ENCODE data around the gene HOXA1.

Gene HOXA1

DNA sequence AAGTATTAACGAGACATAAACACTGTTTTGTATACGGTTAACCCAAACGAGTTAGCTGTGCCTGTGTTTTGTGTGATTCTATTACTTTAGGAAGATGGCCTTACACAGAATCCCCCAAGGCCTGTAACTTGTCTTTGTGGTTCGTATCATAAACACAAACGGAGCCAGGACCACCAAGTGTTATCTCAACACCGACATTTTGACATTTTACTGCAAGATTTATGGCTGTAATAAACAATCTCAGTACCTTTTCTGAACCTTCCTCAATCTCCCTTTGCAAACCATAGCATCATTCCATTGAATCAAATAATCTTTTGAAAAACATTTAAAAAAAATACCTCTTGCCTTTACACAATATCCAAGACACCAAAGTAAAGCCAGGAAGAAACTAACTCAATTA lies 37.2 kb upstream of the HOXA1 start:
- Histone ChIP-seq H3K4me1 (ENCODE audit: control insufficient read depth, insufficient read depth, low read length) (peaks cover 71% of the 10 kb centered on the region), H3K36me3 (ENCODE audit: control insufficient read depth in 2 of 2, insufficient read depth in 1 of 2, low read length in 2 of 2) (peaks cover 5 to 12% of the 10 kb centered on the region in 2 experiments; a peak in 1 of 3 replicates), H3K4me3 (ENCODE audit: low read depth, low read length) (no peak overlapping the region), H3K27ac (ENCODE audit: extremely low read depth, low read depth, low read length) (peak overlapping the region; percentile 56; the same call in 1 of the 2 replicates), H3K9me3 (ENCODE audit: control insufficient read depth, insufficient read depth, low read depth, low read length) (no peaks in the 10 kb centered on the region)
- CTCF ChIA-PET = interaction anchor here (0.6 to 2.4 kb wide), 7 partner anchors 10 to 763 kb away, joined by 3 to 12 read pairs (median 5); partner anchors contain the start of gene HOXA5
- POLR2A ChIA-PET = interaction anchor here (1.3 kb wide), 1 partner anchor 32 kb away, joined by 4 read pairs; no protein-coding TSS in a partner anchor
- TF ChIP-seq GLIS1 (tag by site-specific recombination; IDR thresholded peaks at IDR 0.05) (0 out of 2 replicates have a peak, but pooled peaks have one; percentile 17), MYNN (tag by site-specific recombination; IDR thresholded peaks at IDR 0.05; ENCODE audit: borderline replicate concordance) (no peak), GFI1B (tag by site-specific recombination; IDR thresholded peaks at IDR 0.05) (0 out of 2 replicates have a peak, but pooled peaks have one; percentile 37), WT1 (tag by site-specific recombination; IDR thresholded peaks at IDR 0.05) (peak; percentile 9; the same call in 1 of the 2 replicates), MZF1 (tag by site-specific recombination; IDR thresholded peaks at IDR 0.05; ENCODE audit: borderline replicate concordance) (peak; percentile 17; the same call in 1 of the 2 replicates), ZNF621 (tag by site-specific recombination; IDR thresholded peaks at IDR 0.05) (no peak), FEZF1 (tag by site-specific recombination; IDR thresholded peaks at IDR 0.05) (peak; percentile 92), GLI2 (tag by site-specific recombination; IDR thresholded peaks at IDR 0.05; ENCODE audit: borderline replicate concordance, low read depth) (0 out of 2 replicates have a peak, but pooled peaks have one; percentile 29), ZNF2 (tag by site-specific recombination; IDR thresholded peaks at IDR 0.05) (peak; percentile 28; the same call in 1 of the 2 replicates), ZNF843 (tag by site-specific recombination; IDR thresholded peaks at IDR 0.05) (peak; percentile 84), KLF1 (tag by site-specific recombination; IDR thresholded peaks at IDR 0.05) (no peak), ZBTB8A (tag by site-specific recombination; IDR thresholded peaks at IDR 0.05) (0 out of 2 replicates have a peak, but pooled peaks have one; percentile 30), ZNF768 (tag by site-specific recombination; IDR thresholded peaks at IDR 0.05) (no peak), ZXDB (tag by site-specific recombination; IDR thresholded peaks at IDR 0.05) (peak; percentile 74), ZNF473 (tag by site-specific recombination; IDR thresholded peaks at IDR 0.05) (no peak), ZNF629 (tag by site-specific recombination; IDR thresholded peaks at IDR 0.05) (peak; percentile 28; the same call in 1 of the 2 replicates), ZNF155 (tag by site-specific recombination; IDR thresholded peaks at IDR 0.05) (no peak)
- TF ChIP-seq, protein P1, sequence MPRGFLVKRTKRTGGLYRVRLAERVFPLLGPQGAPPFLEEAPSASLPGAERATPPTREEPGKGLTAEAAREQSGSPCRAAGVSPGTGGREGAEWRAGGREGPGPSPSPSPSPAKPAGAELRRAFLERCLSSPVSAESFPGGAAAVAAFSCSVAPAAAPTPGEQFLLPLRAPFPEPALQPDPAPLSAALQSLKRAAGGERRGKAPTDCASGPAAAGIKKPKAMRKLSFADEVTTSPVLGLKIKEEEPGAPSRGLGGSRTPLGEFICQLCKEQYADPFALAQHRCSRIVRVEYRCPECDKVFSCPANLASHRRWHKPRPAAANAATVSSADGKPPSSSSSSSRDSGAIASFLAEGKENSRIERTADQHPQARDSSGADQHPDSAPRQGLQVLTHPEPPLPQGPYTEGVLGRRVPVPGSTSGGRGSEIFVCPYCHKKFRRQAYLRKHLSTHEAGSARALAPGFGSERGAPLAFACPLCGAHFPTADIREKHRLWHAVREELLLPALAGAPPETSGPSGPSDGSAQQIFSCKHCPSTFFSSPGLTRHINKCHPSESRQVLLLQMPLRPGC (tag by site-specific recombination; IDR thresholded peaks at IDR 0.05) = no peak
- TF ChIP-seq, protein P2, sequence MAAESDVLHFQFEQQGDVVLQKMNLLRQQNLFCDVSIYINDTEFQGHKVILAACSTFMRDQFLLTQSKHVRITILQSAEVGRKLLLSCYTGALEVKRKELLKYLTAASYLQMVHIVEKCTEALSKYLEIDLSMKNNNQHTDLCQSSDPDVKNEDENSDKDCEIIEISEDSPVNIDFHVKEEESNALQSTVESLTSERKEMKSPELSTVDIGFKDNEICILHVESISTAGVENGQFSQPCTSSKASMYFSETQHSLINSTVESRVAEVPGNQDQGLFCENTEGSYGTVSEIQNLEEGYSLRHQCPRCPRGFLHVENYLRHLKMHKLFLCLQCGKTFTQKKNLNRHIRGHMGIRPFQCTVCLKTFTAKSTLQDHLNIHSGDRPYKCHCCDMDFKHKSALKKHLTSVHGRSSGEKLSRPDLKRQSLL (tag by site-specific recombination; IDR thresholded peaks at IDR 0.05) = no peak
- TF ChIP-seq, protein P3, sequence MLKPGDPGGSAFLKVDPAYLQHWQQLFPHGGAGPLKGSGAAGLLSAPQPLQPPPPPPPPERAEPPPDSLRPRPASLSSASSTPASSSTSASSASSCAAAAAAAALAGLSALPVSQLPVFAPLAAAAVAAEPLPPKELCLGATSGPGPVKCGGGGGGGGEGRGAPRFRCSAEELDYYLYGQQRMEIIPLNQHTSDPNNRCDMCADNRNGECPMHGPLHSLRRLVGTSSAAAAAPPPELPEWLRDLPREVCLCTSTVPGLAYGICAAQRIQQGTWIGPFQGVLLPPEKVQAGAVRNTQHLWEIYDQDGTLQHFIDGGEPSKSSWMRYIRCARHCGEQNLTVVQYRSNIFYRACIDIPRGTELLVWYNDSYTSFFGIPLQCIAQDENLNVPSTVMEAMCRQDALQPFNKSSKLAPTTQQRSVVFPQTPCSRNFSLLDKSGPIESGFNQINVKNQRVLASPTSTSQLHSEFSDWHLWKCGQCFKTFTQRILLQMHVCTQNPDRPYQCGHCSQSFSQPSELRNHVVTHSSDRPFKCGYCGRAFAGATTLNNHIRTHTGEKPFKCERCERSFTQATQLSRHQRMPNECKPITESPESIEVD (tag by site-specific recombination; IDR thresholded peaks at IDR 0.05) = peak; percentile 90
- TF ChIP-seq, protein P4, sequence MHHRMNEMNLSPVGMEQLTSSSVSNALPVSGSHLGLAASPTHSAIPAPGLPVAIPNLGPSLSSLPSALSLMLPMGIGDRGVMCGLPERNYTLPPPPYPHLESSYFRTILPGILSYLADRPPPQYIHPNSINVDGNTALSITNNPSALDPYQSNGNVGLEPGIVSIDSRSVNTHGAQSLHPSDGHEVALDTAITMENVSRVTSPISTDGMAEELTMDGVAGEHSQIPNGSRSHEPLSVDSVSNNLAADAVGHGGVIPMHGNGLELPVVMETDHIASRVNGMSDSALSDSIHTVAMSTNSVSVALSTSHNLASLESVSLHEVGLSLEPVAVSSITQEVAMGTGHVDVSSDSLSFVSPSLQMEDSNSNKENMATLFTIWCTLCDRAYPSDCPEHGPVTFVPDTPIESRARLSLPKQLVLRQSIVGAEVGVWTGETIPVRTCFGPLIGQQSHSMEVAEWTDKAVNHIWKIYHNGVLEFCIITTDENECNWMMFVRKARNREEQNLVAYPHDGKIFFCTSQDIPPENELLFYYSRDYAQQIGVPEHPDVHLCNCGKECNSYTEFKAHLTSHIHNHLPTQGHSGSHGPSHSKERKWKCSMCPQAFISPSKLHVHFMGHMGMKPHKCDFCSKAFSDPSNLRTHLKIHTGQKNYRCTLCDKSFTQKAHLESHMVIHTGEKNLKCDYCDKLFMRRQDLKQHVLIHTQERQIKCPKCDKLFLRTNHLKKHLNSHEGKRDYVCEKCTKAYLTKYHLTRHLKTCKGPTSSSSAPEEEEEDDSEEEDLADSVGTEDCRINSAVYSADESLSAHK (tag by site-specific recombination; IDR thresholded peaks at IDR 0.05) = peak; percentile 64
- TF ChIP-seq, protein P5, sequence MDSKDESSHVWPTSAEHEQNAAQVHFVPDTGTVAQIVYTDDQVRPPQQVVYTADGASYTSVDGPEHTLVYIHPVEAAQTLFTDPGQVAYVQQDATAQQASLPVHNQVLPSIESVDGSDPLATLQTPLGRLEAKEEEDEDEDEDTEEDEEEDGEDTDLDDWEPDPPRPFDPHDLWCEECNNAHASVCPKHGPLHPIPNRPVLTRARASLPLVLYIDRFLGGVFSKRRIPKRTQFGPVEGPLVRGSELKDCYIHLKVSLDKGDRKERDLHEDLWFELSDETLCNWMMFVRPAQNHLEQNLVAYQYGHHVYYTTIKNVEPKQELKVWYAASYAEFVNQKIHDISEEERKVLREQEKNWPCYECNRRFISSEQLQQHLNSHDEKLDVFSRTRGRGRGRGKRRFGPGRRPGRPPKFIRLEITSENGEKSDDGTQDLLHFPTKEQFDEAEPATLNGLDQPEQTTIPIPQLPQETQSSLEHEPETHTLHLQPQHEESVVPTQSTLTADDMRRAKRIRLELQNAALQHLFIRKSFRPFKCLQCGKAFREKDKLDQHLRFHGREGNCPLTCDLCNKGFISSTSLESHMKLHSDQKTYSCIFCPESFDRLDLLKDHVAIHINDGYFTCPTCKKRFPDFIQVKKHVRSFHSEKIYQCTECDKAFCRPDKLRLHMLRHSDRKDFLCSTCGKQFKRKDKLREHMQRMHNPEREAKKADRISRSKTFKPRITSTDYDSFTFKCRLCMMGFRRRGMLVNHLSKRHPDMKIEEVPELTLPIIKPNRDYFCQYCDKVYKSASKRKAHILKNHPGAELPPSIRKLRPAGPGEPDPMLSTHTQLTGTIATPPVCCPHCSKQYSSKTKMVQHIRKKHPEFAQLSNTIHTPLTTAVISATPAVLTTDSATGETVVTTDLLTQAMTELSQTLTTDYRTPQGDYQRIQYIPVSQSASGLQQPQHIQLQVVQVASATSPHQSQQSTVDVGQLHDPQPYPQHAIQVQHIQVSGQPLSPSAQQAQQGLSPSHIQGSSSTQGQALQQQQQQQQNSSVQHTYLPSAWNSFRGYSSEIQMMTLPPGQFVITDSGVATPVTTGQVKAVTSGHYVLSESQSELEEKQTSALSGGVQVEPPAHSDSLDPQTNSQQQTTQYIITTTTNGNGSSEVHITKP (tag by site-specific recombination; IDR thresholded peaks at IDR 0.05) = 0 out of 2 replicates have a peak, but pooled peaks have one; percentile 39
- TF ChIP-seq, protein P6, sequence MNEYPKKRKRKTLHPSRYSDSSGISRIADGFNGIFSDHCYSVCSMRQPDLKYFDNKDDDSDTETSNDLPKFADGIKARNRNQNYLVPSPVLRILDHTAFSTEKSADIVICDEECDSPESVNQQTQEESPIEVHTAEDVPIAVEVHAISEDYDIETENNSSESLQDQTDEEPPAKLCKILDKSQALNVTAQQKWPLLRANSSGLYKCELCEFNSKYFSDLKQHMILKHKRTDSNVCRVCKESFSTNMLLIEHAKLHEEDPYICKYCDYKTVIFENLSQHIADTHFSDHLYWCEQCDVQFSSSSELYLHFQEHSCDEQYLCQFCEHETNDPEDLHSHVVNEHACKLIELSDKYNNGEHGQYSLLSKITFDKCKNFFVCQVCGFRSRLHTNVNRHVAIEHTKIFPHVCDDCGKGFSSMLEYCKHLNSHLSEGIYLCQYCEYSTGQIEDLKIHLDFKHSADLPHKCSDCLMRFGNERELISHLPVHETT (tag by site-specific recombination; IDR thresholded peaks at IDR 0.05) = 0 out of 2 replicates have a peak, but pooled peaks have one; percentile 34
- TF ChIP-seq, protein P7, sequence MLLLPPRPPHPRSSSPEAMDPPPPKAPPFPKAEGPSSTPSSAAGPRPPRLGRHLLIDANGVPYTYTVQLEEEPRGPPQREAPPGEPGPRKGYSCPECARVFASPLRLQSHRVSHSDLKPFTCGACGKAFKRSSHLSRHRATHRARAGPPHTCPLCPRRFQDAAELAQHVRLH (tag by site-specific recombination; IDR thresholded peaks at IDR 0.05) = 0 out of 2 replicates have a peak, but pooled peaks have one; percentile 52

Data from HEK293 (cell line).